SH-SY5Y (cell line): Measurements from ENCODE around the gene LAYN.

Experiments used
- GATA2 ChIP-seq: IDR thresholded peaks from 2 replicates; pipeline ENCODE4 v1.6.1; 2011; ENCODE audit warnings: mild to moderate bottlenecking, low read depth, low read length
- GATA3 ChIP-seq: IDR thresholded peaks from 2 replicates; pipeline ENCODE4 v1.6.1; 2011; ENCODE audit warnings: low read depth, mild to moderate bottlenecking, low read length, moderate library complexity

GRCh38 chr11:111512296-111513239, 28.0 kb upstream of the LAYN start, which contains the start of gene BTG4:
- TF ChIP-seq GATA3 (no peak), GATA2 (no peak)
